SU-DHL-6 (cell line): Measurements from ENCODE around the gene RANBP17.

Source experiments
- CTCF ChIP-seq: fragments of 200-600 bp; sonication (generic); IDR thresholded peaks from one replicate; pipeline ENCODE4 v1.5.1; 2017; ENCODE audit warnings: antibody characterized with exemption, mild to moderate bottlenecking, low read length, moderate library complexity; ENCODE audit not compliant: insufficient read depth, poor library complexity, severe bottlenecking
- EZH2phosphoT487 ChIP-seq: fragments of 200-600 bp; sonication (generic), shearing (Covaris generic); conservative IDR thresholded peaks from 2 replicates; pipeline ENCODE4 v1.6.1; 2018; ENCODE audit warnings: mild to moderate bottlenecking, antibody characterized with exemption, low read length, moderate library complexity, mixed read lengths

- TF ChIP-seq CTCF (no peak), EZH2phosphoT487 (no peak)
Measured at GRCh38 chr5:171307789-171308452, 446.1 kb downstream of the RANBP17 start.
